ENCODE measurements around the gene NAE1.

The NAE1 gene

DNA sequence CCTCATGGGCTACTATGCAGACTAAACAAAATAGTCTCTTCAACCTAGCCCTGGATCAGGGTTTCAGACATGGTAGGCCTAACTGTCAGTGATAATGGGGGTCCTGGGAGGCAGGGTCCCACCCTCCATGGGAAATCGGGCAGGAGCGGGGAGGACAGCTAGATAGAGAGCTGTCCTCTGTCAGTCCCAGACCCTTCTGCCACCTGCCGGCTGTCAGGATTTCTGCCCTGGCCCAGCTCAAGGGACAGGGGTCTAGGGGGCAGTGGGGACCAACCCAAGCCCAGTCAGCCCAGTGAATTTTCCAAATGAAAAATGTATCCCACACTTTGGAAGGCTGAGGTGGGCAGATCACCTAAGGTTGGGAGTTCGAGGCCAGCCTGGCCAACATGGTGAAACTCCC is 18.8 kb upstream of the NAE1 start:
- Histone ChIP-seq H3K9ac (ENCODE audit: low read depth, low read length) (no peak overlapping the region), H4K20me1 (ENCODE audit: insufficient read depth, low read length) (no peaks in the 10 kb centered on the region; the same call in 1 of the 2 replicates), H2AFZ (ENCODE audit: low read depth, low read length) (no peak overlapping the region), H3K36me3 (ENCODE audit: insufficient read depth, low read length) (no peaks in the 10 kb centered on the region), H3K79me2 (ENCODE audit: insufficient read depth, low read length) (no peaks in the 10 kb centered on the region), H3K27me3 (ENCODE audit: insufficient read depth, low read length, poor library complexity) (no peaks in the 10 kb centered on the region), H3K9me3 (ENCODE audit: insufficient read depth, low read length, severe bottlenecking) (no peaks in the 10 kb centered on the region), H3K27ac (ENCODE audit: low read length) (no peak overlapping the region), H3K4me1 (ENCODE audit: insufficient read depth, low read length) (no peaks in the 10 kb centered on the region), H3K4me2 (ENCODE audit: insufficient read depth, low read length) (no peak overlapping the region), H3K4me3 (ENCODE audit: low read depth in 1 of 2, low read length in 2 of 2) (no peak overlapping the region)
- TF ChIP-seq CTCF (IDR thresholded peaks at IDR 0.05; ENCODE audit: borderline replicate concordance, extremely low read depth, low read length, poor library complexity, severe bottlenecking) = no peak
- TF ChIP-seq EZH2 (IDR thresholded peaks at IDR 0.05; ENCODE audit: borderline replicate concordance, low read depth, low read length, severe bottlenecking) = no peak
- DNase-seq (no peak), ATAC-seq (ENCODE audit: insufficient read depth, low read depth) (no peak)

GRCh38 chr16:66849021-66849420 is 18.2 kb upstream of the NAE1 start:
- TF ChIP-seq EZH2 (IDR thresholded peaks at IDR 0.05; ENCODE audit: borderline replicate concordance, low read depth, low read length, severe bottlenecking) (no peak), CTCF (IDR thresholded peaks at IDR 0.05; ENCODE audit: borderline replicate concordance, extremely low read depth, low read length, poor library complexity, severe bottlenecking) (no peak)
- Histone ChIP-seq H3K27me3 (ENCODE audit: insufficient read depth, low read length, poor library complexity) (no peaks in the 10 kb centered on the region), H3K4me1 (ENCODE audit: insufficient read depth, low read length) (no peaks in the 10 kb centered on the region), H3K27ac (ENCODE audit: low read length) (no peak overlapping the region), H3K4me2 (ENCODE audit: insufficient read depth, low read length) (no peak overlapping the region), H3K36me3 (ENCODE audit: insufficient read depth, low read length) (no peaks in the 10 kb centered on the region), H2AFZ (ENCODE audit: low read depth, low read length) (no peak overlapping the region), H3K4me3 (ENCODE audit: low read depth in 1 of 2, low read length in 2 of 2) (no peak overlapping the region), H3K79me2 (ENCODE audit: insufficient read depth, low read length) (no peaks in the 10 kb centered on the region), H3K9me3 (ENCODE audit: insufficient read depth, low read length, severe bottlenecking) (no peaks in the 10 kb centered on the region), H4K20me1 (ENCODE audit: insufficient read depth, low read length) (no peaks in the 10 kb centered on the region; the same call in 1 of the 2 replicates), H3K9ac (ENCODE audit: low read depth, low read length) (no peak overlapping the region)
- ATAC-seq (ENCODE audit: insufficient read depth, low read depth) (no peak), DNase-seq (no peak)

- Histone ChIP-seq H4K20me1 (ENCODE audit: insufficient read depth, low read length) (no peaks in the 10 kb centered on the region; the same call in 1 of the 2 replicates), H3K4me1 (ENCODE audit: insufficient read depth, low read length) (no peaks in the 10 kb centered on the region), H3K27ac (ENCODE audit: low read length) (no peak overlapping the region), H3K36me3 (ENCODE audit: insufficient read depth, low read length) (no peaks in the 10 kb centered on the region), H3K9me3 (ENCODE audit: insufficient read depth, low read length, severe bottlenecking) (no peaks in the 10 kb centered on the region), H3K4me3 (ENCODE audit: low read depth in 1 of 2, low read length in 2 of 2) (no peak overlapping the region), H3K79me2 (ENCODE audit: insufficient read depth, low read length) (no peaks in the 10 kb centered on the region), H3K9ac (ENCODE audit: low read depth, low read length) (no peak overlapping the region), H3K4me2 (ENCODE audit: insufficient read depth, low read length) (no peak overlapping the region), H2AFZ (ENCODE audit: low read depth, low read length) (no peak overlapping the region), H3K27me3 (ENCODE audit: insufficient read depth, low read length, poor library complexity) (no peaks in the 10 kb centered on the region)
- ATAC-seq (ENCODE audit: insufficient read depth, low read depth) (no peak), DNase-seq (no peak)
- TF ChIP-seq CTCF (IDR thresholded peaks at IDR 0.05; ENCODE audit: borderline replicate concordance, extremely low read depth, low read length, poor library complexity, severe bottlenecking) (no peak), EZH2 (IDR thresholded peaks at IDR 0.05; ENCODE audit: borderline replicate concordance, low read depth, low read length, severe bottlenecking) (no peak)
Observed at GRCh38 chr16:66848172-66848571, 17.4 kb upstream of the NAE1 start.
